Left ventricle myocardium inferior (tissue), 1 donor: ENCODE results near the gene RGS6. TPM values are rescaled to one million over a fixed set of nuclear protein-coding genes. Genes with fewer than 3 reads are reported as not detected.

Experiments used
- DNase-seq: peaks from one replicate; pipeline ENCODE4 v3.0.0-alpha.2; 2020
- H3K27ac ChIP-seq: fragments of 200-600 bp; replicated peaks from 2 replicates; pipeline ENCODE4 v1.8.0; 2021
- H3K27me3 ChIP-seq: fragments of 200-600 bp; 2 replicates; pipeline ENCODE4 v1.8.0; 2021; ENCODE audit warnings: low read depth
- H3K36me3 ChIP-seq: fragments of 200-600 bp; 2 replicates; pipeline ENCODE4 v1.8.0; 2021
- H3K4me1 ChIP-seq: fragments of 200-600 bp; 2 replicates; pipeline ENCODE4 v1.8.0; 2021
- H3K4me3 ChIP-seq: fragments of 200-600 bp; 2 replicates; pipeline ENCODE4 v1.8.0; 2021; ENCODE audit warnings: mild to moderate bottlenecking, moderate library complexity
- H3K9me3 ChIP-seq: fragments of 200-600 bp; replicated peaks from 2 replicates; pipeline ENCODE4 v1.8.0; 2021
- intact Hi-C: fragments of 100-400 bp; cut with micrococcal nuclease; formaldehyde crosslinking; loops from one replicate; pipeline ENCODE4 v1.11.0; 2022
- total RNA-seq: library from RNA; stranded (reverse); fragmentation: NEBNext Ultra II Directional; extraction: Animal tissue kit (Norgen Biotek cat#: 25700); gene quantifications from one replicate; pipeline ENCODE4 v1.2.1, GENCODE V29; 2021
- TF ChIP-seq, protein P1 (sequence below): fragments of 200-600 bp; IDR thresholded peaks from 2 replicates; pipeline ENCODE4 v1.8.0; 2021; ENCODE audit warnings: antibody characterized with exemption, mild to moderate bottlenecking, borderline replicate concordance
- donor health status: DM: no; HTN: yes; CAD: no; lungs with severe emphysema.

The RGS6 gene
- total RNA-seq, 1 donor from 2014 or later, result 23.0 TPM

DNA sequence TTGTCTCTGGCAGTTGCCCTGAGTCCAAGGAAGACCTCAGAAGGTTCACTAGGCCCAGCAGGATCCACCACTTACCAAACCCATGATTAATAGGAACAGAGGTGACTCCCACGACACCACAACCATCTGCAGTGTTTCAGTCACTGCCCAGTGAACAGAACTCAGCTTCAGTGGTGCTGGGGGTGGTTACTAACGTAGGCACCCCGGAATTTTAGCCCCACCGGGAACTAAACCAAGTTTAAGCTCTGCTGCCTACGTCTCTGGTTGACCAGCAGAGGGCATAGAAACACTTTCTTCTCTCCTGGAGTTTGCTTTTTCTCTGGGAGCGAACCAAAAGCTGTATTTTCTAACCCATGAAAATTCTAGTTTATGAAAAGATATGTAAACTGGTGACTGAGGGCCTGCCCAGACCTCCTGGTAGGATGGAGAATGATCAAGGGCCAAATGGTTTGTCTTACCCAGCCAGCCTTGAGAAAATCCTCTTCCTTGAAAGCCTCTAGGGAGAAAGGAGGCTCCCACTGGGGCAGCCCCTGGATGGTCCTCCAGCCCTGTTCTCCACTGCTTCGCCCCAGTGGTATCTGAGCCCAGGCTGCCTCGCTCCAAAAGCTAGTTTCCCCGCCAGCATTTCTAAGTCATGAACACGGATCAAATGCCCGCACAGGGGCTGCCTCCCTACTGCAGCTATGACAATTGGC is 581.9 kb downstream of the RGS6 start:
- Histone ChIP-seq H3K9me3 (no peaks in the 10 kb centered on the region), H3K27ac (no peak overlapping the region), H3K4me3 (no peak overlapping the region), H3K27me3 (no peaks in the 10 kb centered on the region), H3K4me1 (peaks cover 8% of the 10 kb centered on the region), H3K36me3 (no peaks in the 10 kb centered on the region)
- intact Hi-C loops, result no loop called here
- TF ChIP-seq, protein P1, sequence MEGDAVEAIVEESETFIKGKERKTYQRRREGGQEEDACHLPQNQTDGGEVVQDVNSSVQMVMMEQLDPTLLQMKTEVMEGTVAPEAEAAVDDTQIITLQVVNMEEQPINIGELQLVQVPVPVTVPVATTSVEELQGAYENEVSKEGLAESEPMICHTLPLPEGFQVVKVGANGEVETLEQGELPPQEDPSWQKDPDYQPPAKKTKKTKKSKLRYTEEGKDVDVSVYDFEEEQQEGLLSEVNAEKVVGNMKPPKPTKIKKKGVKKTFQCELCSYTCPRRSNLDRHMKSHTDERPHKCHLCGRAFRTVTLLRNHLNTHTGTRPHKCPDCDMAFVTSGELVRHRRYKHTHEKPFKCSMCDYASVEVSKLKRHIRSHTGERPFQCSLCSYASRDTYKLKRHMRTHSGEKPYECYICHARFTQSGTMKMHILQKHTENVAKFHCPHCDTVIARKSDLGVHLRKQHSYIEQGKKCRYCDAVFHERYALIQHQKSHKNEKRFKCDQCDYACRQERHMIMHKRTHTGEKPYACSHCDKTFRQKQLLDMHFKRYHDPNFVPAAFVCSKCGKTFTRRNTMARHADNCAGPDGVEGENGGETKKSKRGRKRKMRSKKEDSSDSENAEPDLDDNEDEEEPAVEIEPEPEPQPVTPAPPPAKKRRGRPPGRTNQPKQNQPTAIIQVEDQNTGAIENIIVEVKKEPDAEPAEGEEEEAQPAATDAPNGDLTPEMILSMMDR, result peak; percentile 58
- DNase-seq, result no peak

DNA sequence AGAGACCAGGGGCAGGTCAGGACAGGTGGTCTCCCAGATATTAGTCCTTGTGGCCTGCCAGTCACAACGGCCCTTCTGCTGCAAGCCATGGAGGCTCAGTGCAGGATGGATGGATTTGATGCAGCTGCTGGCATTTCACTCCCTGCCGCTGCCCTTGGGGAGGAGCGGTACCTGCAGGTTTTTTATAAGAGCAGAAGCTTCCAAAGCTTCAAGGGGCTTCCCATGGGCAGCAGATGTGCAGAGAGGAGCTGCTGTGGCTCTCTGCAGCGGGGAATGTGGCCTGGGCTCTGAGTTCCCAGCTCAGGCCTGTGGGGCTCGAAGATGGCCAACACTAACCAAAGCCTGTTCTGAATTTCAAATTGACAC is 582.4 kb downstream of the RGS6 start:
- Histone ChIP-seq H3K27me3 (no peaks in the 10 kb centered on the region), H3K27ac (no peak overlapping the region), H3K9me3 (no peaks in the 10 kb centered on the region), H3K36me3 (no peaks in the 10 kb centered on the region), H3K4me3 (no peak overlapping the region), H3K4me1 (peaks cover 8% of the 10 kb centered on the region)
- TF ChIP-seq, protein P1, result no peak
- DNase-seq, result no peak
- intact Hi-C loops, result no loop called here

DNA sequence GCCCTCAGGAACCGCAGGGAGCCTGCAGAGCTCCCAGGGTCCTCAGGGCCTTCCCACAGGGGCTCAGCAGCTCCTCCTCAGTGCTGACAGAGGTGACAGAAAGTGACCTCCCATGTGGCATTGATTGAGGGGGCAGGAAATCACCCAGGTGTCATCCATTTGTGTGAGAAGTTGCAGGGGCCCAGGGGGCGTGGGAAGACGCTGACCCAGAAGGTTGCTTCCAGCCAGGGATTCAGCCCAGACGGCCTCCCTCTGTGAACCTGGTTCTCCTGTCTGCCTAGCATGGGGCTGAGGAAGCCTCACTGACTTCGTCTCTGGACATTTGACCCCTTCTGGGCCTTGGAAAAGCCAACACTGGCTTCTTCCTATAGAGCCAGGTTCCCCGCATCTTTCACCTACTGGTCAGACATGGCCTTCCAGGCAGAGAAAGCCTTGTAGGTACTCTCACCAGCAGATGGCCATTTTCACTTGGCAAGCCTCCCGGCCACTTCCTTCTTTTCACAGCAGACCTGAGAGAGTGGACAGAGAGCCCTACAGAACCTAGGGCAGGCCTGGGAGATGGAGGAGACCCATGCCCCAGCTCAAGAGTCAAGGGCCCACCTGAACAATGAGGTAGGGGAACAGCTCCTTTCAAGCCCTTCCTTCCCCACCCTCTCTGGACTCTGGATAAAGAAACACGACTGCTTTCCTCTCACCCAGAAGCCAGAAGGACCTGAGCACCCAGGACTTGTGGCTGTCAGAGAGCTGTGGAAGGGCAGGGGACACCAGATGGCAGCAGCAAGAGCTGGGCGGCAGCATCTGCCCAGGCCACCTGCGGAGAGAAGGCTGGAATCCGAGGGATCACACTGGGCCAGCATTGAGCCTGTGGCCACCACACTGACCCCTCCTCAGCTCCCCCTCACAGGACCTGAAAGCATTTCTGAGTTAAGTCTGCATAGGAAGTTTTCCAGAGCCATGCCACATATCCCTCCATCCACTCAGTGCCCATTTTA is 583.8 kb downstream of the RGS6 start:
- Histone ChIP-seq H3K9me3 (peaks cover 7% of the 10 kb centered on the region), H3K27ac (no peak overlapping the region), H3K4me1 (peaks cover 8% of the 10 kb centered on the region), H3K4me3 (no peak overlapping the region), H3K27me3 (no peaks in the 10 kb centered on the region), H3K36me3 (no peaks in the 10 kb centered on the region)
- no peak for DNase-seq
- intact Hi-C loops, result loop anchor here (2.0 kb wide), 1 partner anchor 389 kb away; no protein-coding TSS in a partner anchor
- TF ChIP-seq, protein P1, result peak; percentile 7

DNA sequence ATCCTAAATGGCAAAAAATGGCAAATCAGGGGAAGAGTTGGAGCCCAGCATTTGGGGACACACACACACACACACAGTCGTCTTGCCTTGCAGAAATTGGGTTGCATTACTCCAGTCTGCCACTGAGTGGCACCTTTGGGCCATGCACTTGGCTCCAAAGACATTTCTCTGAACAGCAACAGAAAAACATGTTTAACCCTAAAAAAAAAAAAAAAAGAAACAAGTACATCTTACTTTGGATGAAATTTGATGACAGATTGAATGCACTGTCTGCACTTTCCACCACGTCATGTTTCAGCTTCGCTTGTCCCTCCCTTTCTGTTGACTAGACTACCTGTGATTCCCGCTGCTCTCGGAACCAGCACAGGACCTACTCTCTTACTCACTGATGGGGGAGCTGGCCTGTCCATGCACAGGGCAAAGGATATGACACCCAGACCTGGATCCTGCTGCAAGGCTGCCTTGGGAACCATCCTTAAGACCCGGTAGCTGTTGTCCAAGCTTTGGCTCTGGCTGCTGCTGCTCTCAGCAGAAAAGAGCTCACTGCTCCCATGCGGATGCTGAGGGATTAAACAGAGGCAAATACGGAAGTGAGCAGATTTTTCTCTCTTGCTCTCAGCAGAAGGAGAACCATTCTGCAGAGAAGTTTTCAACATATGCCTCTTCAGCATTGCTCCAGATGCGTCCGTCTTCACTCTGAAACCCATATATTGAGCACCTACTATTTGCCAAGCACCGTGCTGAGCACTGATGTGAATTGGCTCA is 584.9 kb downstream of the RGS6 start:
- intact Hi-C loops, result loop anchor here (2.0 kb wide), 1 partner anchor 388 kb away; no protein-coding TSS in a partner anchor
- DNase-seq, result peak; percentile 42

More for the DNA sequence above, 584.9 kb downstream of the RGS6 start:
- Histone ChIP-seq H3K36me3 (no peaks in the 10 kb centered on the region), H3K4me3 (no peak overlapping the region), H3K9me3 (peaks cover 7% of the 10 kb centered on the region), H3K27ac (no peak overlapping the region), H3K27me3 (no peaks in the 10 kb centered on the region), H3K4me1 (peaks cover 5% of the 10 kb centered on the region)
- TF ChIP-seq, protein P1, result peak; percentile 91
